Testis (tissue), 3 donors: ENCODE results near the gene BAIAP2. TPM values are rescaled to one million over a fixed set of nuclear protein-coding genes. Genes with fewer than 3 reads are reported as not detected.

Experiments used
- DNase-seq: peaks from one replicate; pipeline ENCODE4 v3.0.0-alpha.2; 2019
- H3K27ac ChIP-seq, 2 donors: fragments of 200-600 bp; sonication (generic); one replicate each; pipeline ENCODE4 v1.5.1; 2019
- H3K27me3 ChIP-seq: fragments of 200-600 bp; sonication (generic); one replicate; pipeline ENCODE4 v1.5.1; 2019
- H3K36me3 ChIP-seq: fragments of 200-600 bp; sonication (generic); one replicate; pipeline ENCODE4 v1.5.1; 2017; ENCODE audit warnings: low read depth; ENCODE audit errors: missing control alignments
- H3K4me1 ChIP-seq: fragments of 200-600 bp; sonication (generic); one replicate; pipeline ENCODE4 v1.5.1; 2019
- H3K4me3 ChIP-seq, 2 donors: fragments of 200-600 bp; sonication (generic); one replicate each; pipeline ENCODE4 v1.5.1; 2017 to 2019
- H3K9me3 ChIP-seq: fragments of 200-600 bp; sonication (generic); one replicate; pipeline ENCODE4 v1.5.1; 2017
- CTCF ChIP-seq, 3 experiments: fragments of 450-650 bp in 2 of 3; fragments of 200-600 bp in 1 of 3; sonication (generic) in 1 of 3; IDR thresholded peaks; one replicate each; pipeline ENCODE4 v1.5.1; 2016 to 2019; ENCODE audit warnings: antibody characterized with exemption in 3 of 3, mild to moderate bottlenecking in 2 of 3, moderate library complexity in 1 of 3
- POLR2A ChIP-seq: fragments of 450-650 bp; IDR thresholded peaks from one replicate; pipeline ENCODE4 v1.6.1; 2017; ENCODE audit warnings: antibody characterized with exemption, mild to moderate bottlenecking, moderate library complexity
- WGBS, 2 donors: methylation state at CpG; one replicate each; pipeline ENCODE4 v1.1.5; 2018; 5-methylcytosine and 5-hydroxymethylcytosine counted together
- intact Hi-C: fragments of 100-400 bp; cut with DNase I; formaldehyde crosslinking; loops from one replicate; pipeline ENCODE4 v1.15.1; 2023; ENCODE audit warnings: low total_unique reads
- polyA plus RNA-seq: library from polyadenylated mRNA; stranded (reverse); fragments of 350-450 nt; fragmentation: Illumina TruSeq; extraction: RNeasy Lipid Tissue Mini Kit (QIAGEN cat#74804); gene quantifications from one replicate; pipeline ENCODE4 v1.2.3, GENCODE V29; 2014; ENCODE audit warnings: low read depth, low replicate concordance; ENCODE audit not compliant: insufficient read depth
- total RNA-seq, 2 donors: library from RNA; depleted of rRNA; stranded (reverse); fragments of >200 nt; gene quantifications; one replicate each; pipeline ENCODE4 v1.2.3, GENCODE V29; 2016

The BAIAP2 gene
- total and polyA plus RNA-seq, 3 donors from 2014 or later = 36.7 to 67.5 (median 67.3) TPM

DNA sequence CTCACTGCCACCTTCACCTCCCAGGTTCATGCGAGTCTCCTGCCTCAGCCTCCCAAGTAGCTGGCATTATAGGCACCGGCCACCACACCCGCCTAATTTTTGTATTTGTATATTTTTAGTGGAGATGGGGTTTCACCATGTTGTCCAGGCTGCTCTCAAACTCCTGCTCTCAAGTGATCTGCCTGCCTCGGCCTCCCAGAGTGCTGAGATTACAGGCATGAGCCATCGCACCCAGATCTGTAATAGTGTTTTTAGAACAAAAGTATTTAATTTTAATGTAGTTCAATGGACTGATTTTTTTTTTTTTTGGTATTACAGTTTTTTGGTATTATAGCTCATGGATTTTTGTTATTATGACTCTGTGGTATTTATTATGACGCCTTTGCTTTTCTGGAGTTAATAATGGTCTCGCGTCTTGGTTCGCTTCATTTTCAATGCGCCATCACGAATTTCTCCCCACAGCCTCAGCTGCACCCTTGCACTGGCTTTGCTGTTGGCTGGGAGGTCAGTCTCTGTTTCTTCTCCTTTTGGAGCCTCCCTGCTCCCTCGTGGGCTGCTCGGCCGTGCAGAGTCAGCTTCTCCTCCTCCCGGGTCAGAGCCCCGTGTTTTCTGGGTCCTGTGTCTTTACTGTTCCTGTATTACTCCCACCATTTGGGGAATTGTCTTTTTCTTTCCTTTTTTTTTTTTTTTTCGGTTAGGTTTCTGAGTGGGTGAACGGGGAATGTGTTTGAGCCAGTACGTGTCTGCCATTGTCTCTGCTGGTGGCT is 27.2 kb downstream of the BAIAP2 start:
- intact Hi-C loops = no loop called here
- Histone ChIP-seq H3K4me3 (no peak overlapping the region), H3K4me1 (peaks cover 11% of the 10 kb centered on the region), H3K36me3 (no peaks in the 10 kb centered on the region), H3K27me3 (no peaks in the 10 kb centered on the region), H3K27ac (no peak overlapping the region), H3K9me3 (no peaks in the 10 kb centered on the region)
- no peak for DNase-seq
- TF ChIP-seq CTCF (IDR thresholded peaks at IDR 0.05) = no peak
- TF ChIP-seq POLR2A = no peak
- 92 to 94% methylated on average over 19 of the region's 19 CpGs for WGBS, 2 donors

DNA sequence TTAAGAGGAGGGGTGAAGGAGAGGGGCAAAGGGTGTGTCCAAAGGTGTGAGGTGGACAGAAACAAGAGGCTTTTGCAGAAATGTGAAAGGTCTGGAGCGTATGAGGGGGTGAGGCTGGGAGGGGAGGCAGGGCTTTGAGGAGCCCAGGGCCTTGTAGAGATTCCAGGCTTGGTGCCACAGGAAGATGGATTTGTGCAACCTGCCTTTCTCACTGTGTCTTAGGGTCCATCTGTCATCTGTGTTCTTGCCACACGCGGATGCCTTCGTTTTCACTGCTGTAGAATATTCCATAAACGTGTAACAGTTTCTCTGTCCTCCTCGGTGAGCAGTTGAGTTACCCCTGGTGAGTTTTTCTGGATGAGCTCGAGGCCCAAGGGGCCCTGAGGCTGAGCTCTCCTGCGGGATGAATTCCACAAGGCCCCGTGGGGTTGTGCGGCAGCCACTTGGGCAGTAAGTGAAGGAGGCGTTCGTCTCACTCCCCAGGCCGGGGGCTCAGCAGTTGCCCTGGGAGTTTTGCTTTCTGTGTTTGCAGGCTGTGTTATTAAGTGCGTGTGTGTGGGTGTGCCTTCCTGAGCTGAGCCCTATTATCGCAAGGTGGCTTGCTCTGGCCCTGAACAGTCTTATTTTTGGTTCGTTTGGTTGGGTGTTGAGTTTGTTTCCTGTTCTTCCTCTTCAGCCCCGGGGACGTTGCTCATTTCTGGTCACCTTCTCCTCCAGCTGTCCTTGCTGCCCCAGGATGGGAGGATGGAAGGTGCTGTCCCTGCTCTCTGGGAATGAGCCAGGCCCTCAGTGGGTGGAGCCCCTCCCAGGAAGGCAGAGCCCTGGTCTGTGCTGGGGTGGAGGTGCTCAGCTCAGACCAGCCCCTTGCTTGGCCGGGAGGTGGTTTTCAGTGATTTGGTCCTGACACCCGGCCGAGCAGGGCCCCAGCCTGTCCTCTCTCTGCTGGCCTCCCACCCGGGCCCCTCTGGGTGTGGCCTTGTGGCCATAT is 28.4 kb downstream of the BAIAP2 start:
- Histone ChIP-seq H3K27me3 (no peaks in the 10 kb centered on the region), H3K4me3 (no peak overlapping the region), H3K27ac (no peak overlapping the region), H3K9me3 (no peaks in the 10 kb centered on the region), H3K36me3 (no peaks in the 10 kb centered on the region), H3K4me1 (peaks cover 3% of the 10 kb centered on the region)
- intact Hi-C loops = no loop called here
- DNase-seq = no peak
- TF ChIP-seq CTCF (IDR thresholded peaks at IDR 0.05) (no peak), POLR2A (no peak)
- WGBS, 2 donors = 85 to 86% methylated on average over 22 of the region's 22 CpGs

DNA sequence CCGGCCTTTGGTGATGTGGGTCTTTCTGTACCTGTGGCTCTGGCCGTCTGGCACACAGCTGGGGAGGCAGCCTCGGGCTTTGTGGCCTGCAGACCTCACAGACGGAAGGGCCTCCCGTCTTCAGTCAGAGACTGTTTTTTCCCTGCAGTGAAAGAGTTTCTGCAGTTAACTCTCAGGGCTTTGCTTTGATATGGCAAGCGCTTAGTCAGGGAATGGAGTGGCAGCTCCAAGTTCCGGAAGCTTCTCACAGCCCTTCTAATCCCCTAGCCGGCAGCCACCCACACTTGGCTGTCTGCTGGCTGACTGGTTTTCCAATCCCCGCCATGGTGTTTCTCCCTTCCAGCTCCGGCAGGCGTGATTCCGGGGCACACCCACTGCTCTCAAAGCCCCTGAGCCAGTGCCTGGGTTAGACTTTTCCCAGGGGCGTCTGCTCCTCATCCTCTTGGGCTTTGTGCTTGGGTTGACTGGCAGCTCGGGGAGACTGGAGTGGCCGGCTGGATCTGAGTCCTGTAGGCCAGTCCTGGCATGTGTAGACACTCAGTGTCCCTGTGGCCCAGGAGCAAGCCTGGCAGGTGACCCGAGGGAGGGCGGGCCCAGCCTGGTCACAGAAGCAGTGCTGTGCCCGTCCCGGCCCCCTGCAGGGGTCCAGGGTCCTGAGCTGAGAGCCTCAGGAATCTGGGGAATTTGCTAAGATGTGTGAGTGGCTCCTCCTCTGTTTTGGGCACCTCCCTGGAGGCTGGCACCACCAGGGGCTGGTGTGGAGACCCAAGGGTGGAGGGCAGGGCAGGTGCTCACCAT is 29.9 kb downstream of the BAIAP2 start:
- 70 to 88% methylated on average over 10 to 19 of the region's 19 CpGs for WGBS, 2 donors
- no peak for DNase-seq
- H3K36me3 ChIP-seq = no peaks in the 10 kb centered on the region
- intact Hi-C loops = no loop called here
- H3K27ac ChIP-seq = no peak overlapping the region
- no peaks in the 10 kb centered on the region for H3K9me3 ChIP-seq
- no peak overlapping the region for H3K4me3 ChIP-seq
- H3K27me3 ChIP-seq = no peaks in the 10 kb centered on the region
- no peak for TF ChIP-seq POLR2A
- no peak for TF ChIP-seq CTCF (IDR thresholded peaks at IDR 0.05)
- peaks cover 3% of the 10 kb centered on the region for H3K4me1 ChIP-seq

DNA sequence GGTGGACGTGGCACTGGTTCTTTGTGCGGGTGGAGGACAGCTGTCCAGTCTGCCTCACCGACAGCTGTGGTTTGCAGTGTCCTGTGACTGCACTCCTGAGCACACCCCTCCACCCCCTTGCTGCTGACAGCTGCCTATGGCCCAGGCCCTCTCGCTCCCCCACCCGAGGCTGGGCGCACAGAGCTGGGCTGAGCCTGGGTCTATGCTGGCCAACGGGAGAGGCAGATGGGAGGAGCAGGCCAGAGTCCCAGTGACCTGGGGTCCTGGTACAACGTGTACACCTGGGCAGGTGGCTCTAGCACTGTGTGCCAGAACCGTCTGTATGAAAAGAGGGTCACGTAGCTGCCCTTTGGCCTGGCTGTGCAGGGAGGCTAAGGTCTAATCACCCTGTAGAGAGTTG is 30.5 kb downstream of the BAIAP2 start:
- no peaks in the 10 kb centered on the region for H3K9me3 ChIP-seq
- no peaks in the 10 kb centered on the region for H3K36me3 ChIP-seq
- DNase-seq = no peak
- intact Hi-C loops = no loop called here
- no peaks in the 10 kb centered on the region for H3K27me3 ChIP-seq
- no peak overlapping the region for H3K27ac ChIP-seq
- 85 to 86% methylated on average over 6 to 10 of the region's 10 CpGs for WGBS, 2 donors
- peaks cover 3% of the 10 kb centered on the region for H3K4me1 ChIP-seq
- TF ChIP-seq CTCF (IDR thresholded peaks at IDR 0.05) (no peak), POLR2A (no peak)
- H3K4me3 ChIP-seq = no peak overlapping the region
